Naive B cell (primary cell): ENCODE data around the gene GPD1. TPM values are rescaled to one million over a fixed set of nuclear protein-coding genes. Genes with fewer than 3 reads are reported as not detected.

Experiments used
- ATAC-seq, 2 donors: fragments of 150-1000 bp; cut with Tn5 transposase; 2 replicates each; pipeline ENCODE4 v1.10.0; 2021; ENCODE audit warnings: low read depth in 2 of 2, mild to moderate bottlenecking in 2 of 2, moderate library complexity in 2 of 2
- DNase-seq: peaks from one replicate; pipeline ENCODE4 v3.0.0; 2022
- H3K27ac Mint-ChIP-seq, 6 donors: one replicate each; pipeline ENCODE4 v1.8.0; 2020 to 2022; ENCODE audit warnings: mild to moderate bottlenecking in 6 of 6, mixed read lengths in 6 of 6, moderate library complexity in 5 of 6, inconsistent platforms in 2 of 6
- H3K27me3 Mint-ChIP-seq, 3 donors: one replicate each; pipeline ENCODE4 v1.8.0; 2021 to 2022; ENCODE audit warnings: mixed read lengths in 3 of 3, mild to moderate bottlenecking in 1 of 3
- H3K36me3 Mint-ChIP-seq, 2 donors: one replicate each; pipeline ENCODE4 v1.8.0; 2020 to 2022; ENCODE audit warnings: mixed read lengths in 2 of 2, inconsistent platforms in 1 of 2, mild to moderate bottlenecking in 1 of 2
- H3K4me1 Mint-ChIP-seq, 3 donors: one replicate each; pipeline ENCODE4 v1.8.0; 2020 to 2022; ENCODE audit warnings: mixed read lengths in 3 of 3, inconsistent platforms in 1 of 3, mild to moderate bottlenecking in 1 of 3, moderate library complexity in 1 of 3
- H3K4me3 Mint-ChIP-seq, 8 donors: one replicate each; pipeline ENCODE4 v1.8.0; 2020 to 2022; ENCODE audit warnings: mild to moderate bottlenecking in 8 of 8, mixed read lengths in 8 of 8, moderate library complexity in 8 of 8, inconsistent platforms in 2 of 8
- H3K9me3 Mint-ChIP-seq, 7 donors: one replicate each; pipeline ENCODE4 v1.8.0; 2020 to 2022; ENCODE audit warnings: mixed read lengths in 7 of 7, mild to moderate bottlenecking in 5 of 7, inconsistent platforms in 2 of 7, moderate library complexity in 1 of 7
- polyA plus RNA-seq, 6 donors: library from polyadenylated mRNA; unstranded; fragments of 300-500 nt; fragmentation: Illumina TruSeq; gene quantifications; one replicate each; pipeline ENCODE4 v1.2.3, GENCODE V29; 2021; ENCODE audit warnings: low read depth in 6 of 6

The GPD1 gene
- polyA plus RNA-seq, 6 donors from 2014 or later: not detected

GRCh38 chr12:50109319-50109718 lies 5.5 kb downstream of the GPD1 start:
- Mint-ChIP-seq H3K27me3 (no peaks in the 10 kb centered on the region), H3K36me3 (no peaks in the 10 kb centered on the region), H3K4me3 (peak overlapping the region in 4 of 8 donors; percentile 18 to 97 (median 24)), H3K4me1 (peaks cover 34 to 56% (median 52%) of the 10 kb centered on the region in 3 donors), H3K9me3 (no peaks in the 10 kb centered on the region), H3K27ac (peak overlapping the region in 4 of 6 donors; percentile 16 to 99 (median 76))
- ATAC-seq (no peak), DNase-seq (no peak)

GRCh38 chr12:50110127-50110761 lies 6.4 kb downstream of the GPD1 start:
- Mint-ChIP-seq H3K27me3 (no peaks in the 10 kb centered on the region), H3K4me3 (peak overlapping the region; percentile 95 to 99 (median 98)), H3K9me3 (no peaks in the 10 kb centered on the region), H3K27ac (peak overlapping the region; percentile 94 to 99 (median 98)), H3K4me1 (peaks cover 38 to 59% (median 52%) of the 10 kb centered on the region in 3 donors), H3K36me3 (no peaks in the 10 kb centered on the region)
- peak; percentile 14 for DNase-seq
- ATAC-seq: no peak

GRCh38 chr12:50110762-50111351 lies 7.0 kb downstream of the GPD1 start:
- no peak for ATAC-seq

GRCh38 chr12:50111395-50111692 lies 7.5 kb downstream of the GPD1 start:
- Mint-ChIP-seq H3K4me3 (peak overlapping the region; percentile 95 to 99 (median 98)), H3K9me3 (no peaks in the 10 kb centered on the region), H3K27ac (peak overlapping the region; percentile 86 to 99 (median 98)), H3K4me1 (peaks cover 44 to 66% (median 53%) of the 10 kb centered on the region in 3 donors), H3K27me3 (no peaks in the 10 kb centered on the region), H3K36me3 (no peaks in the 10 kb centered on the region)
- ATAC-seq (no peak), DNase-seq (no peak)

More at GRCh38 chr12:50110762-50111351, 7.0 kb downstream of the GPD1 start:
- H3K4me1 Mint-ChIP-seq: peaks cover 43 to 64% (median 52%) of the 10 kb centered on the region in 3 donors
- H3K36me3 Mint-ChIP-seq: no peaks in the 10 kb centered on the region
- peak; percentile 49 for DNase-seq
- no peaks in the 10 kb centered on the region for H3K9me3 Mint-ChIP-seq
- H3K27me3 Mint-ChIP-seq: no peaks in the 10 kb centered on the region
- peak overlapping the region; percentile 95 to 99 (median 98) for H3K4me3 Mint-ChIP-seq
- H3K27ac Mint-ChIP-seq: peak overlapping the region; percentile 97 to 99 (median 98)

GRCh38 chr12:50111693-50112455 lies 8.1 kb downstream of the GPD1 start, which contains the start of gene COX14:
Gene COX14, plus strand, starts transcription at chr12:50112236. Its CDS starts 7,808 bp downstream, at chr12:50120044.
- peak within 1 kb of the TSS; percentile 97 to 99 (median 98) for H3K27ac Mint-ChIP-seq

GRCh38 chr12:50112456-50113218 lies 8.8 kb downstream of the GPD1 start:
- Mint-ChIP-seq H3K36me3 (no peaks in the 10 kb centered on the region), H3K9me3 (no peaks in the 10 kb centered on the region)
- DNase-seq: no peak

More at GRCh38 chr12:50111693-50112455, 8.1 kb downstream of the GPD1 start, which contains the start of gene COX14:
- H3K36me3 Mint-ChIP-seq: no peaks in the 10 kb centered on the region
- peaks cover 44 to 71% (median 53%) of the 10 kb centered on the region in 3 donors for H3K4me1 Mint-ChIP-seq
- H3K4me3 Mint-ChIP-seq: peak within 1 kb of the TSS; percentile 95 to 99 (median 98)
- H3K9me3 Mint-ChIP-seq: no peaks in the 10 kb centered on the region
- peak; percentile 80 to 81 for ATAC-seq
- peak; percentile 99 for DNase-seq
- no peaks in the 10 kb centered on the region for H3K27me3 Mint-ChIP-seq

GRCh38 chr12:50117057-50117622 lies 13.3 kb downstream of the GPD1 start:
- H3K27me3 Mint-ChIP-seq: no peaks in the 10 kb centered on the region
- H3K36me3 Mint-ChIP-seq: no peaks in the 10 kb centered on the region
- H3K4me1 Mint-ChIP-seq: peaks cover 25 to 43% (median 34%) of the 10 kb centered on the region in 3 donors
- no peaks in the 10 kb centered on the region for H3K9me3 Mint-ChIP-seq
- no peak for ATAC-seq
- peak overlapping the region in 2 of 6 donors; percentile 53 to 66 for H3K27ac Mint-ChIP-seq
- peak overlapping the region in 1 of 8 donors; percentile 59 for H3K4me3 Mint-ChIP-seq
- DNase-seq: no peak

More at GRCh38 chr12:50112456-50113218, 8.8 kb downstream of the GPD1 start:
- Mint-ChIP-seq H3K27me3 (no peaks in the 10 kb centered on the region), H3K4me3 (peak overlapping the region; percentile 95 to 99 (median 98)), H3K4me1 (peaks cover 44 to 75% (median 53%) of the 10 kb centered on the region in 3 donors), H3K27ac (peak overlapping the region; percentile 97 to 99 (median 98))
- no peak for ATAC-seq

GRCh38 chr12:50119387-50119786 lies 15.6 kb downstream of the GPD1 start:
- DNase-seq (no peak), ATAC-seq (no peak)
- no peak overlapping the region for H3K4me3 Mint-ChIP-seq
- no peaks in the 10 kb centered on the region for H3K9me3 Mint-ChIP-seq
- peak overlapping the region in 1 of 6 donors; percentile 49 for H3K27ac Mint-ChIP-seq
- no peaks in the 10 kb centered on the region for H3K27me3 Mint-ChIP-seq
- peaks cover 19 to 40% (median 24%) of the 10 kb centered on the region in 3 donors for H3K4me1 Mint-ChIP-seq
- peaks cover 0 to 6% of the 10 kb centered on the region in 2 donors for H3K36me3 Mint-ChIP-seq

- no peaks in the 10 kb centered on the region for H3K9me3 Mint-ChIP-seq
- H3K27ac Mint-ChIP-seq: no peak overlapping the region
- no peak overlapping the region for H3K4me3 Mint-ChIP-seq
- H3K4me1 Mint-ChIP-seq: peaks cover 21 to 47% (median 29%) of the 10 kb centered on the region in 3 donors
- peaks cover 0 to 7% of the 10 kb centered on the region in 2 donors for H3K36me3 Mint-ChIP-seq
- no peak for ATAC-seq
- H3K27me3 Mint-ChIP-seq: no peaks in the 10 kb centered on the region
- DNase-seq: no peak
Observed at GRCh38 chr12:50120521-50120920, 16.7 kb downstream of the GPD1 start.

- H3K4me1 Mint-ChIP-seq: peaks cover 21 to 47% (median 29%) of the 10 kb centered on the region in 3 donors
- DNase-seq (no peak), ATAC-seq (no peak)
- H3K27me3 Mint-ChIP-seq: no peaks in the 10 kb centered on the region
- peaks cover 0 to 7% of the 10 kb centered on the region in 2 donors for H3K36me3 Mint-ChIP-seq
- H3K4me3 Mint-ChIP-seq: no peak overlapping the region
- peak overlapping the region in 1 of 6 donors; percentile 51 for H3K27ac Mint-ChIP-seq
- H3K9me3 Mint-ChIP-seq: no peaks in the 10 kb centered on the region
Observed at GRCh38 chr12:50120953-50121352, 17.1 kb downstream of the GPD1 start.

- no peaks in the 10 kb centered on the region for H3K27me3 Mint-ChIP-seq
- H3K36me3 Mint-ChIP-seq: peaks cover 0 to 7% of the 10 kb centered on the region in 2 donors
- no peak for ATAC-seq
- H3K9me3 Mint-ChIP-seq: no peaks in the 10 kb centered on the region
- H3K4me3 Mint-ChIP-seq: no peak overlapping the region
- no peak overlapping the region for H3K27ac Mint-ChIP-seq
- no peak for DNase-seq
- H3K4me1 Mint-ChIP-seq: peaks cover 21 to 46% (median 28%) of the 10 kb centered on the region in 3 donors
Observed at GRCh38 chr12:50121641-50122040, 17.8 kb downstream of the GPD1 start.

GRCh38 chr12:50123203-50123602 lies 19.4 kb downstream of the GPD1 start:
- peaks cover 0 to 7% of the 10 kb centered on the region in 2 donors for H3K36me3 Mint-ChIP-seq
- peaks cover 24 to 44% (median 28%) of the 10 kb centered on the region in 3 donors for H3K4me1 Mint-ChIP-seq
- H3K9me3 Mint-ChIP-seq: no peaks in the 10 kb centered on the region
- H3K27me3 Mint-ChIP-seq: no peaks in the 10 kb centered on the region
- H3K27ac Mint-ChIP-seq: peak overlapping the region in 1 of 6 donors; percentile 75
- ATAC-seq (no peak), DNase-seq (no peak)
- no peak overlapping the region for H3K4me3 Mint-ChIP-seq
